Muscle of arm (tissue), 12 donors: Measurements from ENCODE around the gene ESCO1. TPM values are rescaled to one million over a fixed set of nuclear protein-coding genes. Genes with fewer than 3 reads are reported as not detected.

Source experiments
- DNase-seq: peaks from one replicate; pipeline ENCODE4 v3.0.0-alpha.2; 2013
- polyA plus RNA-seq, 12 donors: library from polyadenylated mRNA; unstranded; fragments of 120-200 nt; gene quantifications; one replicate each; pipeline ENCODE4 v1.2.1, GENCODE V29; 2013; ENCODE audit not compliant: insufficient read length in 12 of 12

ESCO1 gene
- polyA plus RNA-seq, 12 donors = 18.4 to 27.3 (median 23.2) TPM; not detected in 1

DNA sequence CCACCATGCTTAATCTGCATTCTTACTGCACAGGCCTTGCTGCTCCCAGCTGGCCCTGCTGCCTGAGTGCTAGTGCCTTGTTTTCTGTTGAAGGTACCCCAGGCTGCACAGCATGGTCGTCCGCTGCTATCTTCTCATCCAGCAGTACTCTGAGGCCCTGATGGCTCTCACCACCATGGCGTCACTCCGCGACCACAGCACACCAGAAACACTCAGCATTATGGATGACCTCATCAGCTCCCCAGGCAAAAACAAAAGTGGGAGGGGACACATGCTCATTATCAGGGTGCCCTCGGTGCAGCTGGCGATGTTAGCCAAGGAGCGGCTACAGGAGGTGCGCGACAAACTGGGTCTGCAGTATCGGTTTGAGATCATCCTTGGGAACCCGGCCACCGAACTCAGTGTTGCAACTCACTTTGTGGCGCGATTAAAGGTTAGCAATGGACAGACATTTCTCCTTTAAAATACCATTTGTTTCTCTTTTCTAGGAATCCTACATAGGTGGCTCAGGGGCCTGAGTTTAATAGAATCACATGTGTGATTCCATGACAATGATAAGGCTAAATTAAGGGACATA, 110.5 kb downstream of the ESCO1 start:
- no peak for DNase-seq

DNA sequence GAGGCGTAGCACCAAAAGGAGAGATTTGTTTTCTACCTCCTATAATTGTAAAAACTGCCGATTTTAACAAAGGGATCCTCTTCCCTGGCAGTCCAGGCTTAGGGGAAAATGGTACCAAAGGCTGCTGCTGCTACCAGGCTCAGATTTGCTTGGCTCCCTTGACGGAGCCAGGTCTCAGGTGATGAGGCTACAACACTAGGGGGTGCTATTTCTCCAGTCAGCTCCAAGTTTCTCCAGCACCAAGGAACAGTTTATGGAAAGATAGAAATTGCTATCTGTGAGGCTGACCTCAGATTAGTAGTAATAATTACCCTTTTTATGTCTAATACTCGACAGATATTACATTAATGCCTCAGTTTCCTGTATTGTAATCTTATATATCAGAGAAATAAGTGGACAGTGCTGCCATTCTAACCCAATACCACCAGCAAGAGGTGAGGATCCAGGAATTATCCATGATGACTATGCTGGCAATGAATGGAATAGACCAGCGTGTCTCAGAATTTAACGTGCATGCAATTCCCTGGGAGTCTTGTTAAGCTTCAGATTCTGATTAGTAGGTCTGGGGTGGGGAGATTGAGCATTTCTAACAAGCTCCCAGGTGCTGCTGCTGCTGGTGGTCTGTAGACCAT, 111.3 kb downstream of the ESCO1 start:
- DNase-seq = peak; percentile 38

DNA sequence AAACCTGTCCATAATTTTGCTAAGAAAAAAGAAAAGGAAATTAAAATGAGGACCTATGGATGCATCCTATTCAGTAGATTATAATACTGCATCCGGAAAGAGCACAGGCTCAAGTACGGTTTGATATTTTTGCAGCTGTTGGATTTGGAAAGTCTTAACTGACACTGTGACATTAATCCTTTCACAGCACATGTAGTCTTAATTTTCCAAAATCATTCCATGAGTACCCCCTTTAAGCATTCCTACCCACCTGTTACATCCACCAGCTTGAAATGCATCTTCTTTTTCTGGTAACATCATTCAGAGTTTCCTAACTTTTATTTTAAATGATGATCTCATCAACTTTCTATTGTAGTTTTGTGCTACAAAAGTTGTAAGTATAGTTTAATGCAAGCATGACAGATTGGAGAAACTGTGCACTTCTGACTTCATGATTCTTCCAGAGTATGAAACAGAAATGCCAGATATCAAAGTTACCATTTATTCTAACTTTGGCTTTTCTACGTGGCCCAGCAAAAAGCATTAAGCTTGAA, 113.5 kb downstream of the ESCO1 start:
- DNase-seq = no peak

DNA sequence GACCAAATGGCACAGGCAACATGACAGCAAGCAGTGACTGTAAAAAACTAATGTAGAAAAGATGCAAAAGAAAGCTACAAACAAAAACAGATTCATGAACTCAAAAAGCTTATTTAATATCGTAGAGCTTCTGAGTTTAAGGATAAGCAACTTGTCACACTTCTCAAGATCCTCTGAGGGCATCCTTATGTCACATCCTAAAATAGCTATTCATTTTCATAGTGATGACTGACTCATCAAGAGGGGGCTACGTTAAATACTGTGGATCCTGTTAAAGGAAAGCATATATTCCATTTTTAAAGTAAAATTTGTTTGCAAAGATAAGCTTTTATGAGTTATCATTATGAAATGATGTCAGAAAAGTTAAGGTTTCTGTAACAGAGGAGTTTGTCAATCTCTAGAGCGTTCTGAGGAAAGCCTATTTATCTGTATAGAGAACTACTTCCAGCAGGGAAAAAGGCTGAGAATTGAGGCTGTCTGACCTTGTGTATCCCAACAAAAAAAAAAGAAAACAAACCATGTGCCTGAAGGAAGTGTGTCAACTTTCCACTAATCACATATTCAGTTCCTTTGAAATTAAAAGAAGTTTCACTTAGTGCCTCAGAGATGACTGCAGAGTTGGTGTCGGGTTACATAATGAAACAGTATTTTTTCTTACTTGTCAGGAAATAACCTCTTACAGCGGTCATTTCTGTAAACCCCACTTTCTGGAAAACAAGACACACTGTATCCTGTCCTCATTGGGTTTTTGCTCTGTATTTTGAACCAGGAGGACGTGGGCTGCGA, 115.5 kb downstream of the ESCO1 start:
- DNase-seq = no peak

DNA sequence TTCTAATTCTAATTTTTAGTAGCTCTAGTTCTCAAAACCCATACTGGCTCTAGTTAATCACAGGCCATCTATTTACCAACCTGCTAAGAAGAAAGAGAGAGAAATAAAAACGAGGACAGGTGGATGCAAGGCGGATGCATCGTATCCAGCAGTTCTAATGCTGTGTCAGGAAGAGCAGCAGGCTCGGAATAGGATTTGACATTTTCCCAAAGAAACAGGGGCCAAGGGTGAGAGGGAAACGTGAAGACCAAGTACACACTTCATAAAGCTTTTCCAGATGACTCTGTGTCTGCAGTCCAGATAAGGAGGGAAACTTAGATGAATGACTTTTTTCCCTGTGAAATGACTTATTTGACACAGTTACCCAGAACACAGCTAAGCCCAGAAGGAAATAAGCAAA, 117.5 kb downstream of the ESCO1 start:
- no peak for DNase-seq

DNA sequence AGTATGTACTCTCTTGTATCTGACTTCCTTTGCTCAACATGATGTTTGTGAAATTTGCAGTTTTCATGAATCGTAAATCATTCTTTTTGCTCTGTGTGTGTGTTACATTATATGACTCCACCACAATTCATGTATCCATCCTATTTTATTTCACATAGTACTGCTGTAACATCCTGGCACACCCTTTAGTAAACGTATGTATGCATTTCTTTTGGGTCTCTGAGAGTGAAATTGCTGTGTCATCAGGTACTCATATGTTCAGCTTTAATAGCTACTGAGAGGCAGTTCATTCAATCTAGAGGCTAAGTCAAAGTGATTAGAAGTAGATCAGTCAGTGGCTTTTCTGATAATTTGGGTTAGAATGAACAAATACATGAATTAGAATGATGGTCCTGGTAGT, 118.8 kb downstream of the ESCO1 start:
- no peak for DNase-seq

DNA sequence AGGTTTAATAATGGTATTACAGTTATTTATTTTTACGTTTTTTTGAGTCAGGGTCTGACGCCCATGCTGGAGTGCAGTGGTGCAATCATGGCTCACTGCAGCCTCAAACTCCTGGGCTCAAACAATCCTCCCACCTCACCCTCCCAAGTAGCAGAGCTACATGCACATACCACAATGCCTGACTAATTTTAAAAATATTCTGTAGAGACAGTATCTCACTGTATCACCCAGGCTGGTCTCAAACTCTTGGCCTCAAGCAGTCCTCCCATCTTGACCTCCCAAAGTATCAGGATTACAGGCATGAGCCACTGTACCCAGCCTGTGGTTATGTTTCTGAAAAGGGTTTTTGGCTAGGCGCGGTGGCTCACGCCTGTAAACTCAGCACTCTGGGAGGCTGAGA, 120.8 kb downstream of the ESCO1 start:
- DNase-seq = no peak

Other genes with a start within 250 kb of the ESCO1 start
- gene SNRPD1, start 11.6 kb upstream of the ESCO1 start, polyA plus RNA-seq = 100 to 1,000 TPM in 7 of 12 donors, 10 to 100 TPM in 4, not detected in 1; 42.5 to 137 (median 107) TPM
- gene ABHD3, start 104.1 kb upstream of the ESCO1 start, polyA plus RNA-seq = 10 to 100 TPM in 9 of 12 donors, 1 to 10 TPM in 2, not detected in 1; 7.8 to 25.2 (median 13.7) TPM
- gene MIB1, start 140.1 kb upstream of the ESCO1 start, polyA plus RNA-seq = 10 to 100 TPM in 11 of 12 donors, not detected in 1; 30.1 to 60.6 (median 44.3) TPM